Psoas muscle (tissue), 8 donors: ENCODE data around the gene C1orf56. TPM values are rescaled to one million over a fixed set of nuclear protein-coding genes. Genes with fewer than 3 reads are reported as not detected.

Experiments used
- ATAC-seq, 4 donors: fragments of 200-7000 bp; cut with Tn5 transposase; one replicate each; pipeline ENCODE4 v1.9.1; 2020; ENCODE audit warnings: moderate library complexity in 3 of 4, mild to moderate bottlenecking in 2 of 4
- DNase-seq, 2 donors: peaks; one replicate each; pipeline ENCODE4 v3.0.0-alpha.2; 2020
- H3K27ac ChIP-seq: fragments of 200-600 bp; one replicate; pipeline ENCODE4 v1.8.0; 2022
- H3K27me3 ChIP-seq, 3 donors: fragments of 200-600 bp in 1 of 3; one replicate each; pipeline versions ENCODE4 v1.6.1 to v1.8.0; 2013 to 2022; ENCODE audit warnings: low read length in 2 of 3, mild to moderate bottlenecking in 2 of 3, moderate library complexity in 1 of 3; ENCODE audit not compliant: insufficient read depth in 3 of 3
- H3K36me3 ChIP-seq, 2 donors: fragments of 200-600 bp in 1 of 2; one replicate each; pipeline versions ENCODE4 v1.6.1 to v1.8.0; 2013 to 2022; ENCODE audit warnings: low read depth in 1 of 2, mild to moderate bottlenecking in 1 of 2, moderate library complexity in 1 of 2; ENCODE audit not compliant: insufficient read depth in 1 of 2
- H3K4me1 ChIP-seq: fragments of 200-600 bp; one replicate; pipeline ENCODE4 v1.8.0; 2022
- H3K4me3 ChIP-seq: fragments of 200-600 bp; one replicate; pipeline ENCODE4 v1.8.0; 2022; ENCODE audit warnings: mild to moderate bottlenecking
- H3K9me3 ChIP-seq: fragments of 200-600 bp; one replicate; pipeline ENCODE4 v1.8.0; 2022
- WGBS, 3 donors: extraction: QIAGEN DNeasy Blood & Tissue Kit; methylation state at CpG; one replicate each; pipeline versions ENCODE4 v1.1.6 to v1.1.7; 2013; 5-methylcytosine and 5-hydroxymethylcytosine counted together
- intact Hi-C, 2 donors: fragments of 100-400 bp; cut with DNase I; formaldehyde crosslinking; loops; one replicate each; pipeline versions ENCODE4 v1.11.0 to v1.14.2; 2022
- polyA plus RNA-seq, 3 donors: library from polyadenylated mRNA; stranded (reverse); fragments of 200-250 nt; gene quantifications; one replicate each; pipeline ENCODE4 v1.2.3, GENCODE V29; 2013
- total RNA-seq, 4 donors: library from RNA; stranded (reverse); fragmentation: NEBNext Ultra II Directional in 2 of 4; extraction: Animal tissue kit (Norgen Biotek cat#: 25700) in 2 of 4; gene quantifications; one replicate each; pipeline versions ENCODE4 v1.2.1 to v1.2.4, GENCODE V29; 2021 to 2023
- TF ChIP-seq, protein P1 (sequence below): fragments of 200-600 bp; IDR thresholded peaks from one replicate; pipeline ENCODE4 v1.8.0; 2022; ENCODE audit warnings: antibody characterized with exemption
- donor health status: healthy with polysubstance abuse.
- donor health status: DM: no; HTN: no; CAD: no; lungs with moderate emphysema.
- donor health status: Bipolar disorder and iron deficiency.
- donor health status: healthy.
- donor health status: DM: yes; HTN: yes; CAD: no.
- donor health status: DM: no; HTN: no; CAD: no.
- donor health status: DM: no; HTN: no; CAD: no.
- donor health status: DM: yes; HTN: yes; CAD: no.

Gene C1orf56
- total and polyA plus RNA-seq, 7 donors: 1.3 to 16.9 (median 6.9) TPM

DNA sequence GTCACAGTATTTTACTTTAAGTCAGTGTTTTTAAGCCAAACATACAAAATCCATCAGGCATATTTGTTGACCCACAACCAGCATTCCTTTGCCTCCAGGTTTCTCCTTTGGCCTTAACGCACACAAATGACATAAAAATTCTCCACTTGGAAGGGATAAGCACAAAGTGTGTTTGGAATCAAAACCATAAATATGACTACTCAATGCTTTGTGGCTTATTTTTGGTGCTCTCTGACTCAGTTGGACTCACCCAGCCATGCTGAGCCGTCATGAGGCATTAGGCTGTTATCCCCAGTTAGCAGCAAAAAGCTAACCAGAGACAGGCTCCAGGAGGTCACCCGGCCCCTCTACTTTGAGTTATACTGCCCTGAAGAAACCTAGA is 38.4 kb upstream of the C1orf56 start:
- Histone ChIP-seq H3K36me3 (peaks cover 0 to 16% of the 10 kb centered on the region in 2 donors), H3K27me3 (no peaks in the 10 kb centered on the region), H3K27ac (peak overlapping the region; percentile 89), H3K9me3 (no peaks in the 10 kb centered on the region), H3K4me1 (peaks cover 43% of the 10 kb centered on the region), H3K4me3 (peak overlapping the region; percentile 75)
- TF ChIP-seq, protein P1, sequence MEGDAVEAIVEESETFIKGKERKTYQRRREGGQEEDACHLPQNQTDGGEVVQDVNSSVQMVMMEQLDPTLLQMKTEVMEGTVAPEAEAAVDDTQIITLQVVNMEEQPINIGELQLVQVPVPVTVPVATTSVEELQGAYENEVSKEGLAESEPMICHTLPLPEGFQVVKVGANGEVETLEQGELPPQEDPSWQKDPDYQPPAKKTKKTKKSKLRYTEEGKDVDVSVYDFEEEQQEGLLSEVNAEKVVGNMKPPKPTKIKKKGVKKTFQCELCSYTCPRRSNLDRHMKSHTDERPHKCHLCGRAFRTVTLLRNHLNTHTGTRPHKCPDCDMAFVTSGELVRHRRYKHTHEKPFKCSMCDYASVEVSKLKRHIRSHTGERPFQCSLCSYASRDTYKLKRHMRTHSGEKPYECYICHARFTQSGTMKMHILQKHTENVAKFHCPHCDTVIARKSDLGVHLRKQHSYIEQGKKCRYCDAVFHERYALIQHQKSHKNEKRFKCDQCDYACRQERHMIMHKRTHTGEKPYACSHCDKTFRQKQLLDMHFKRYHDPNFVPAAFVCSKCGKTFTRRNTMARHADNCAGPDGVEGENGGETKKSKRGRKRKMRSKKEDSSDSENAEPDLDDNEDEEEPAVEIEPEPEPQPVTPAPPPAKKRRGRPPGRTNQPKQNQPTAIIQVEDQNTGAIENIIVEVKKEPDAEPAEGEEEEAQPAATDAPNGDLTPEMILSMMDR: no peak
- ATAC-seq (no peak), DNase-seq (no peak)
- WGBS, 3 donors: 38 to 61% (median 44%) methylated on average over 3 of the region's 3 CpGs
- intact Hi-C loops: no loop called here

DNA sequence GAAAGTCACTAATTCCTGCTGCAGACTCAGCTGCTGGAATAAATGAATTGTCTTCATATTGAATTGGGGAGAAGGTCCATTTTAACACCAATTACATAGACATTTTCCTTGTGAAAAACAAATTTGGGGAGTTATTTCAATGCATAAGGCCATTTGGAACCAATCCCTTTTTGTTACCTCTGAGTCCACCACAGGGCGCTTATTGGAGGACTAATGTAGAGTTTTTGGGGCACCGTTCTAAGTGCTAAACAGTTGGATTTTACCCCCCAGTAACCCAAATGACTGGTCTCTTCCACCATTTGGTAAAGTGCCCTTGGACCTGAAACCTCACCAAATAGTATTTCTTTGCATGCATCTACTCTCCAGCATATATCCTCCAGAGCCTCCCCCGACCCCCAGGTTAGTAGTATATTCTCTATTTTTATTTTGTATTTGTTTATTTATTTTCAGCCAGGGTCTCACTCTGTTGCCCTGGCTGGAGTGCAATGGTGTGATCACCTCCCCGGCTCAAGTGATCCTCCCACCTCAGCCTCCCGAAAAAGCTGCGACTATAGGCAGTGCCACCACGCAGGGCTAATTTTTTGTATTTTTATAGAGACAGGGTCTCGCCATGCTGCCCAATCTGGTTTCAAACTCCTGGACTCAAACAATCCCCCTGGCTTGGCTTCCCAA is 37.7 kb upstream of the C1orf56 start:
- Histone ChIP-seq H3K4me1 (peaks cover 37% of the 10 kb centered on the region), H3K36me3 (peaks cover 0 to 16% of the 10 kb centered on the region in 2 donors), H3K27me3 (no peaks in the 10 kb centered on the region), H3K9me3 (no peaks in the 10 kb centered on the region), H3K4me3 (peak overlapping the region; percentile 75), H3K27ac (peak overlapping the region; percentile 89)
- intact Hi-C loops: no loop called here
- 97% methylated on average over 8 of the region's 8 CpGs for WGBS, 3 donors
- ATAC-seq (no peak), DNase-seq (no peak)
- TF ChIP-seq, protein P1: no peak

DNA sequence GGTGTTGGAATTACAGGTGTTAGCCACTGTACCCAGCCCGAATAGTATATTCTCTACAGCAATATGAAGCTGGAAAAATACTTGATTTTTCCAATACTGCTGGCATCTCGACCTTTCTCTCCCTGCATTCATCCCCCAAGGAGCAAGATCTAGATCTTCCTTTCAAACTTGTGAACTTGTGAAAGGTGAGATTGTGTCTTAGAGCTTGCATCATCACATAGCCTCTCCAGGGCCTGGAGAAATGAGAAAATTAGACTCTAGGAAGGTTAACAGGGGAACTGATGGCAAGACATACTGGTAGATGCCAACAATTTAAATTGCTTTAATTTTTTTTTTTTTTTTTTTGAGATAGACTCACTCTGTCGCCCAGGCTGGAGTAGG is 37.2 kb upstream of the C1orf56 start:
- Histone ChIP-seq H3K4me1 (peaks cover 31% of the 10 kb centered on the region), H3K9me3 (no peaks in the 10 kb centered on the region), H3K27ac (no peak overlapping the region), H3K27me3 (no peaks in the 10 kb centered on the region), H3K4me3 (peak overlapping the region; percentile 22), H3K36me3 (peaks cover 0 to 16% of the 10 kb centered on the region in 2 donors)
- 90 to 92% (median 90%) methylated on average over 3 of the region's 3 CpGs for WGBS, 3 donors
- TF ChIP-seq, protein P1: no peak
- intact Hi-C loops: no loop called here
- no peak for ATAC-seq
- no peak for DNase-seq

DNA sequence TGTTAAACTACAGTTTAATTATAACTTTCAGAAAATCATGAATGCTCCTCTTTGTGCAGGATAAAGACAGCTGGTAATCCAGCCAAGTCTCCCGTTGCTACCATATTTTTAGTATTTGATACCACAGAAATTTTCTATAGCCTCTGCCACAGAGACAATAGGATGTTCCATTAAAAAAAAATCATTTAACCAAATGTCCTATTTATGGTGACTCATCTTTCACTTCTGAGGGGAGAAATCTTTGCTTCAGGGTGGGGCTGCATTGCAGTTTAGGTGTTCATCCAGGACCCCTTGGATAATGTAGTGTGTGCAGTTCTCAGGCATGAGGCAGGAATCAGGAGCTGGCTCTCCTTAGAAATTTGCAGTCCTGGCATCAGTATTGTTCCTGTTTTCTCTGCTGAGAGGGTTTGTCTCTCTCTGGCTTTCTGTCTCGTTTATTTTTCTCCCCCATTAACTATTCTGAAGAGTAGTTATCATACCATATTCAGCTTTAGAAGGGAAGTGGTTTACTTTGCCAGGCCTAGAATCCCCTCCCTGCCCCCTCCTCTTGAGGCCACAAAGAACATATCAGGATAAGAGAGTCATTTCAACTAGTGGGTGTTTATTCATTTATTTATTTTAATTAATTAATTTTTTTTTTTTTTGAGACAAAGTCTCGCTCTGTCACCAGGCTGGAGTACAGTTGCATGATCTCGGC is 36.2 kb upstream of the C1orf56 start:
- Histone ChIP-seq H3K27me3 (no peaks in the 10 kb centered on the region), H3K27ac (no peak overlapping the region), H3K4me3 (no peak overlapping the region), H3K36me3 (peaks cover 0 to 16% of the 10 kb centered on the region in 2 donors), H3K4me1 (peaks cover 36% of the 10 kb centered on the region), H3K9me3 (no peaks in the 10 kb centered on the region)
- intact Hi-C loops: no loop called here
- DNase-seq (no peak), ATAC-seq (no peak)
- TF ChIP-seq, protein P1: no peak
- 56 to 64% (median 58%) methylated on average over 4 of the region's 4 CpGs for WGBS, 3 donors
